ENCODE data around the gene EVA1A.
A peak's percentile ranks its signal among the peaks of the same experiment; 100 is the strongest.
"Not testable (repeated sequence)": the region's sequence is repeated elsewhere in the genome, so short reads cannot be mapped to it uniquely, and the experiment has no call there.

Gene EVA1A

DNA sequence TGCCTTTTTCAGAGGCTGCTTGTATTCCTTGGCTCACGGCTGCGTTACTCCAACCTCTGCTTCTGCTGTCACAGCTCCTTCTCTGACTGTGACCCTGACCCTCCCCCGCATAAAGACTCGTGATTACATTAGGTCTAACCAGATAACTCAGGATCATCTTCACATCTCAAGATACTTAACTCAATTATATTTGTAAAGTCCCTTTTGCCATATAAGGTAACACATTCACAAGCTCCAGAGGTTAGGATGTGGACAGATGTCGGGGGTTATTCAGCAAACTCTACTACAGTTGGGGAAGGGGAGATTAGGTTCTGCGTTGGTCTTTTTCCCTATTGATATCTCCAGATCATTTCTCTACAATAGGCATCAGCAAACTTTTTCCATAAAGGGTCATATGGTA is 76.9 kb downstream of the EVA1A start:
- DNase-seq (ENCODE audit: low spot score) = no peak
- TF ChIP-seq, protein P1, sequence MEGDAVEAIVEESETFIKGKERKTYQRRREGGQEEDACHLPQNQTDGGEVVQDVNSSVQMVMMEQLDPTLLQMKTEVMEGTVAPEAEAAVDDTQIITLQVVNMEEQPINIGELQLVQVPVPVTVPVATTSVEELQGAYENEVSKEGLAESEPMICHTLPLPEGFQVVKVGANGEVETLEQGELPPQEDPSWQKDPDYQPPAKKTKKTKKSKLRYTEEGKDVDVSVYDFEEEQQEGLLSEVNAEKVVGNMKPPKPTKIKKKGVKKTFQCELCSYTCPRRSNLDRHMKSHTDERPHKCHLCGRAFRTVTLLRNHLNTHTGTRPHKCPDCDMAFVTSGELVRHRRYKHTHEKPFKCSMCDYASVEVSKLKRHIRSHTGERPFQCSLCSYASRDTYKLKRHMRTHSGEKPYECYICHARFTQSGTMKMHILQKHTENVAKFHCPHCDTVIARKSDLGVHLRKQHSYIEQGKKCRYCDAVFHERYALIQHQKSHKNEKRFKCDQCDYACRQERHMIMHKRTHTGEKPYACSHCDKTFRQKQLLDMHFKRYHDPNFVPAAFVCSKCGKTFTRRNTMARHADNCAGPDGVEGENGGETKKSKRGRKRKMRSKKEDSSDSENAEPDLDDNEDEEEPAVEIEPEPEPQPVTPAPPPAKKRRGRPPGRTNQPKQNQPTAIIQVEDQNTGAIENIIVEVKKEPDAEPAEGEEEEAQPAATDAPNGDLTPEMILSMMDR (IDR thresholded peaks at IDR 0.05; ENCODE audit: extremely low read depth, missing control alignments) = no peak

DNA sequence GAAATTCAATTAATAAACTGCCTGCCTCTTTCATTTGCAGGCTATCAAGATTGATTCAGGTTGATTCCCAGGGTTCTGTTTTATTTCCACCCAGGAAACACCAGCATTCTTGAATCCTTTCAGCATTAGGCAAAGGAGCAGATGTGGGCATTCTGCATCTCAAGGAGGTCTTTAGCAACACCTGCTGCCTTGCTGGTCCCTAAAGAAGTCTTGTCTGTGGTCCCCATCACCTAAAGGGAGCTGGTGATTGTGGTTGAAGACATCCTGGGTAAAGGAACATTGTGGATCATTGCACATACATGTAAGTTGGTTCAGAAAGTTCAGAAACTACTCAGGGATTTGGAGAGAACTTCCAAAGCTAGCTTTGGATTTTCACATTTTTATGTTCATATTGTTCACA is 78.3 kb downstream of the EVA1A start:
- TF ChIP-seq, protein P1 (IDR thresholded peaks at IDR 0.05; ENCODE audit: extremely low read depth, missing control alignments) = no peak
- DNase-seq (ENCODE audit: low spot score) = no peak

DNA sequence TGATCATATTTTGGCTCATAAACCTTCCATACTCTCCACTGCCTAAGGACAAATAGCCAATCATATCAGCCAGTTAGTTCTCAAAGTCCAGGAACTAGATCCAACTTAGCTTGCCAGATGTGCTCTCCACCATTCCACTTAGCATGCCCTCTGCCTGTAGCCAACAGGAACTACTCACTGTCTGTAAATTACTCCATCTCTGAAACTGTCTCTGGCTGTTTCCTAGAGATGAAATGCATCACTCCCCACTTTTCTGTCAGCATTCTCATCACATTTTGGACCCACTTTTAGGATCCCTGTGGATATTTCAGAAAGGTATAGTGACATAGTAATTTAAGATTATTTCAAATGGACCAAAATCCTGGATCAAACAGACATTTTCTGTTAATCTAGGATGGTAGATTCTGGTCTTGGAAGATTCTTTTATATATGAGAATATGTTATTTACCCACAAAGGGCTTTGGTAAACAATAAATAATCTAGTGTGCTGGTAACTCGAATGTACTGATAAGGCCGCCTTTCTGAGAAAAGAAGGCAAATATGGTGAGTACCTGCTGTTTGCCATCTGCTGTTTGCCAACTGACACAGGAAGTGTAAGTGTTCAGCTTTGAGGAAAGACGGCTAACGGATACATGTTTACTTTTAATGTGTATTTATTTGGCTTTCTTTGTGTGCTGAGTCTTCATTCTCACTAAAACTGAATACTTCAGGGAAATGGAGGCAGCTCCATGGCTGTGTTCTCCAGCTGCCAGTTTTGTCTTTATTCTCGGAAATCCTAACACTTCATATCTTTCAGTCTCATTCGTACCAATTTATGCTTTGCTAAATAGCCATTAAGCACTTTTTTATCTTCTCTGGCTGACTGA is 79.5 kb downstream of the EVA1A start:
- DNase-seq (ENCODE audit: low spot score) = no peak
- TF ChIP-seq, protein P1 (IDR thresholded peaks at IDR 0.05; ENCODE audit: extremely low read depth, missing control alignments) = no peak

DNA sequence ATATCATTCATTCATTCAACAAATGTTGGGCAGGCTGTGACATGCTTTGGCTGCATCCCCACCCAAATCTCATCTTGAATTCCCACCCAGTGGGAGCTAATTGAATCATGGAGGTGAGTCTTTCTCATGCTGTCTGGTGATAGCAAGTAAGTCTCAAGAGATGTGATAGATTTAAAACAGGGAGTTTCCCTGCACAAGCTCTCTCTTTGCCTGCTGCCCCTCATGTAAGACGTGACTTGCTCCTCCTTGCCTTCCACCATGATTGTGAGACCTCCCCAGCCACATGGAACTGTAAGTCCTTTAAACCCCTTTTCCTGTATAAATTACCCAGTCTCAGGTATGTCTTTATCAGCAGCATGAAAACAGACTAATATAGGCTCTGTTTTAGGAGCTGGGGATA is 83.0 kb downstream of the EVA1A start:
- not testable (repeated sequence) for DNase-seq (ENCODE audit: low spot score)

DNA sequence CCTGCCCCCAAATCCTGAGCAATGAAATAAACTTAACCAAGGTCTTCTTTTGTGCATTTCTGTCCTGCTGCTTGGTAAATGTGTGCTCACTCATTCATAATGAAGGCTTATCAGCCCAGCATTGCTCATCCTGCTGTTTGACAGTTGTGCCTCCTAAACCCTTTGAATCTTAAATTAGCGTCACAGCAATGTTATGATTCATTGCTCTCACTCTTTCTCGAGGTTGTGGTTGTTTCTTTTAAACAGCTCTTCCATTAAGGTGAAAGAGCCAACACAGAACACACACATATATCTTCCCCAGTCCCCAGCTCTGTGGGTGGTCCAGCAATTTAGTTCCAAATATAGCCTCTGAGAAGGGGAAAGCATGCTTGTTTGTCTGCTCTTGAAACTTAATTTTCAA is 84.0 kb downstream of the EVA1A start:
- DNase-seq (ENCODE audit: low spot score) = peak; percentile 10
- TF ChIP-seq, protein P1 (IDR thresholded peaks at IDR 0.05; ENCODE audit: extremely low read depth, missing control alignments) = no peak

DNA sequence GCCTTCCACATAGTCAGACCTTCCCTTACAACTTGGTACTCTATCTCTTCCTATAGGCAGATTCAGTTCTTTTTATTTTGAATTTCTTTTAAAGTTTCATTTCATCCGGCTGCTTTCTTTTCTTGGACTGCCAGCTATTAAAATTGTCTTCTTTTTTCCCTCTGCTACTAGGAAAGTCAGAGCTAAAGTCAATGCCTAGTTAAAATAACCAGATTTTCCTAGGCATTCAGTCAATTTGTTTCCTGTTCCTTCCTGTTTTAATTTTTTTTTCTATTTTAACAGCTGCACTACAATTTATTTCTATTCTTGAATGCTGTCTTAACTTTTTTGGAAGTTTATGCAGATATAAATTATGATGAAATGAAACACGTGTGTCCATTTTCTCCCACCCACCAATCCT is 84.8 kb downstream of the EVA1A start:
- TF ChIP-seq, protein P1 (IDR thresholded peaks at IDR 0.05; ENCODE audit: extremely low read depth, missing control alignments) = no peak
- no peak for DNase-seq (ENCODE audit: low spot score)

DNA sequence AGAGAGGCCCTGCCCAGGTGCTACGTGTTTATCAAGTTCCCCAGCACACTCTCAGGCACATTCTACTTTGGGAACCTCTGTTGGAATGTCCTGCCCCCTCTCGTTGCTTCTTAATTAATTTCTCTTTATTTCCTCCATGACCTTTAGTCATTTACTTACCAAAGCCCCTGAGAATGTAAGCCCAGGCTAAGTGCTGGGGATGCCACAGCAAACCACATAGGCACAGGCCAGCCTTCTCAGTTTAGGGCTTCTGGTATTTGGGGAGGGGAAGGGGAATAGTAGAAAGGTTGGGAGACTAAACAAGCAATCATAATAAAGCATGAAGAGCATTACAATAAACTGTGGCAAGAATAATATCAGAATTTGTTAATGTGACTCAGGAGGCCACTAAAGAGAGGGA is 85.7 kb downstream of the EVA1A start:
- TF ChIP-seq, protein P1 (IDR thresholded peaks at IDR 0.05; ENCODE audit: extremely low read depth, missing control alignments) = no peak
- no peak for DNase-seq (ENCODE audit: low spot score)

DNA sequence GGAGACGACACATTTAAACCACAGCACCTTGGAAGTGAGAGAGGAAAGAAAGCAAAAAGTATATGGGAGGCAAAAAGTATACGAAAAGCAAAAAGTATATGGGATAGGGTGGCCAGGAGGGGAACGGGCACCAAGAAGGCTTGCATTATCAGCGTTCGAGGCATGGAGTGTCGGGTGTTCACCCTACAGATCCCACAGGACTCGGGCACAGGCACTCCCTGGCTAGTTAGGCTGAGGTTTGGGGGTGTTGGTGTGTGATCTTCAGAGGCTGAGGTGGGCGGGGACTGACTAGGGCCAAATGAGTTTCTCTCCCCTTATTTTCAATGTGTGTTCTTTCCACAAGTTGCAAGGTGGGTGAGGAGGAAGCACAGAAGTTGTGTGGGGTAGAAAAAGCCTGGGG is 86.6 kb downstream of the EVA1A start:
- TF ChIP-seq, protein P1 (IDR thresholded peaks at IDR 0.05; ENCODE audit: extremely low read depth, missing control alignments) = no peak

More for the DNA sequence above, 86.6 kb downstream of the EVA1A start:
- no peak for DNase-seq (ENCODE audit: low spot score)

Data from GM20000 (cell line).